ENCODE data around the gene RALGAPA2. TPM values are rescaled to one million over a fixed set of nuclear protein-coding genes. Genes with fewer than 3 reads are reported as not detected.

The RALGAPA2 gene
- polyA plus RNA-seq, 1 of the 3 experiments (the other 2 are of a cell fraction): 1.0 TPM

- Histone ChIP-seq H3K27ac (ENCODE audit: low read depth in 2 of 2, low read length in 1 of 2) (no peak overlapping the region), H3K9me2 (no peaks in the 10 kb centered on the region), H3K27me3 (ENCODE audit: insufficient read depth) (peaks cover 75% of the 10 kb centered on the region), H3K4me3 (ENCODE audit: low read depth in 2 of 2, low read length in 1 of 2) (no peak overlapping the region), H3K9ac (no peak overlapping the region), H4K20me1 (ENCODE audit: insufficient read depth) (no peaks in the 10 kb centered on the region), H2AFZ (ENCODE audit: low read depth) (no peak overlapping the region), H3K4me1 (ENCODE audit: control insufficient read depth in 1 of 2, insufficient read depth in 2 of 2, low read depth in 1 of 2, low read length in 1 of 2) (no peaks in the 10 kb centered on the region; a peak in 1 of 4 replicates), H3K36me3 (replicated peaks in 1 of 2; ENCODE audit: control insufficient read depth in 1 of 2, insufficient read depth in 2 of 2, low read length in 1 of 2) (no peaks in the 10 kb centered on the region), H3F3A (replicated peaks; ENCODE audit: insufficient read depth) (peaks cover 4% of the 10 kb centered on the region), H3K79me2 (ENCODE audit: insufficient read depth) (no peaks in the 10 kb centered on the region), H3K4me2 (no peak overlapping the region), H3K9me3 (no peaks in the 10 kb centered on the region)
- DNase-seq: peak; percentile 50
- TF ChIP-seq EZH2phosphoT487 (IDR thresholded peaks at IDR 0.05; ENCODE audit: borderline replicate concordance, low read depth) (0 out of 2 replicates have a peak, but pooled peaks have one; percentile 28), TCF12 (IDR thresholded peaks at IDR 0.05) (no peak)
- CTCF ChIA-PET: interaction anchor here (0.7 to 5.2 kb wide), 6 partner anchors 9 to 224 kb away, joined by 3 to 36 read pairs (median 3); no protein-coding TSS in a partner anchor
- POLR2A ChIA-PET: no interaction called here
- 5% methylated on average over 42 of the region's 86 CpGs for WGBS (ENCODE audit: low lambda C conversion rate)
Observed at GRCh38 chr20:20369250-20370093, 343.0 kb downstream of the RALGAPA2 start.

GRCh38 chr20:20368418-20369249 is 343.8 kb downstream of the RALGAPA2 start:
- CTCF ChIA-PET: interaction anchor here (0.8 to 5.2 kb wide), 4 partner anchors 8 to 225 kb away, joined by 3 to 36 read pairs (median 4); no protein-coding TSS in a partner anchor
- 3% methylated on average over 12 of the region's 130 CpGs for WGBS (ENCODE audit: low lambda C conversion rate)
- TF ChIP-seq ELF1 (IDR thresholded peaks at IDR 0.05): no peak
- TF ChIP-seq GABPA (IDR thresholded peaks at IDR 0.05; ENCODE audit: low read depth): no peak

GRCh38 chr20:20367575-20368417 is 344.6 kb downstream of the RALGAPA2 start, which contains the start of gene INSM1:
TSS of gene INSM1 (plus strand) at chr20:20368104. CDS start at chr20:20368268, 164 bp downstream.
- Histone ChIP-seq H3K4me3 (ENCODE audit: low read depth in 2 of 2, low read length in 1 of 2) (no peak within 1 kb of the TSS), H3K9ac (no peak within 1 kb of the TSS), H3K79me2 (ENCODE audit: insufficient read depth) (no peaks in the 10 kb centered on the region), H3K9me2 (no peaks in the 10 kb centered on the region), H3F3A (replicated peaks; ENCODE audit: insufficient read depth) (peaks cover 4% of the 10 kb centered on the region), H3K4me1 (ENCODE audit: control insufficient read depth in 1 of 2, insufficient read depth in 2 of 2, low read depth in 1 of 2, low read length in 1 of 2) (no peaks in the 10 kb centered on the region; a peak in 1 of 4 replicates), H4K20me1 (ENCODE audit: insufficient read depth) (no peaks in the 10 kb centered on the region), H3K27me3 (ENCODE audit: insufficient read depth) (peaks cover 82% of the 10 kb centered on the region), H3K36me3 (replicated peaks in 1 of 2; ENCODE audit: control insufficient read depth in 1 of 2, insufficient read depth in 2 of 2, low read length in 1 of 2) (no peaks in the 10 kb centered on the region), H3K4me2 (no peak within 1 kb of the TSS), H3K27ac (ENCODE audit: low read depth in 2 of 2, low read length in 1 of 2) (no peak within 1 kb of the TSS), H3K9me3 (no peaks in the 10 kb centered on the region), H2AFZ (ENCODE audit: low read depth) (no peak within 1 kb of the TSS)
- peak; percentile 47 for DNase-seq
- ChIA-PET CTCF (interaction anchor here (1.1 to 1.3 kb wide), 2 partner anchors 9 to 200 kb away, joined by 3 to 5 read pairs; no protein-coding TSS in a partner anchor), POLR2A (no interaction called here)
- 5% methylated on average over 31 of the region's 108 CpGs for WGBS (ENCODE audit: low lambda C conversion rate)
- no peak for TF ChIP-seq ELF1 (IDR thresholded peaks at IDR 0.05)
- no peak for TF ChIP-seq RAD21 (IDR thresholded peaks at IDR 0.05; ENCODE audit: low read length)
- TF ChIP-seq TCF12 (IDR thresholded peaks at IDR 0.05): no peak
- no peak for TF ChIP-seq NFIC (IDR thresholded peaks at IDR 0.05; ENCODE audit: borderline replicate concordance)
- TF ChIP-seq IRF3 (IDR thresholded peaks at IDR 0.05; ENCODE audit: low read depth, low read length): no peak
- TF ChIP-seq SMC3 (IDR thresholded peaks at IDR 0.05; ENCODE audit: low read depth, low read length): no peak
- no peak for TF ChIP-seq USF1 (IDR thresholded peaks at IDR 0.05; ENCODE audit: borderline replicate concordance, low read depth)
- TF ChIP-seq NRF1 (IDR thresholded peaks at IDR 0.05; ENCODE audit: low read depth, low read length): no peak
- TF ChIP-seq FOSL2 (IDR thresholded peaks at IDR 0.05; ENCODE audit: borderline replicate concordance, low read depth): no peak
- no peak for TF ChIP-seq SIN3A (IDR thresholded peaks at IDR 0.05; ENCODE audit: borderline replicate concordance, low read depth, low read length)
- no peak for TF ChIP-seq MXI1 (IDR thresholded peaks at IDR 0.05; ENCODE audit: low read depth, low read length)
- no peak for TF ChIP-seq USF2 (IDR thresholded peaks at IDR 0.05; ENCODE audit: borderline replicate concordance, low read depth, low read length)

More at GRCh38 chr20:20368418-20369249, 343.8 kb downstream of the RALGAPA2 start:
- H3K9me3 ChIP-seq: no peaks in the 10 kb centered on the region
- H3K9ac ChIP-seq: no peak overlapping the region
- H3K4me1 ChIP-seq (ENCODE audit: control insufficient read depth in 1 of 2, insufficient read depth in 2 of 2, low read depth in 1 of 2, low read length in 1 of 2): no peaks in the 10 kb centered on the region; a peak in 1 of 4 replicates
- POLR2A ChIA-PET: no interaction called here
- DNase-seq: peak; percentile 50
- no peaks in the 10 kb centered on the region for H3K9me2 ChIP-seq
- H4K20me1 ChIP-seq (ENCODE audit: insufficient read depth): no peaks in the 10 kb centered on the region
- no peak overlapping the region for H3K4me2 ChIP-seq
- H2AFZ ChIP-seq (ENCODE audit: low read depth): no peak overlapping the region
- H3K79me2 ChIP-seq (ENCODE audit: insufficient read depth): no peaks in the 10 kb centered on the region
- H3K4me3 ChIP-seq (ENCODE audit: low read depth in 2 of 2, low read length in 1 of 2): no peak overlapping the region
- no peak overlapping the region for H3K27ac ChIP-seq (ENCODE audit: low read depth in 2 of 2, low read length in 1 of 2)
- H3K36me3 ChIP-seq (replicated peaks in 1 of 2; ENCODE audit: control insufficient read depth in 1 of 2, insufficient read depth in 2 of 2, low read length in 1 of 2): no peaks in the 10 kb centered on the region
- peaks cover 4% of the 10 kb centered on the region for H3F3A ChIP-seq (replicated peaks; ENCODE audit: insufficient read depth)
- H3K27me3 ChIP-seq (ENCODE audit: insufficient read depth): peaks cover 78% of the 10 kb centered on the region
